Right atrium auricular region (tissue), 2 donors: Measurements from ENCODE around the gene TUBB6. TPM values are rescaled to one million over a fixed set of nuclear protein-coding genes. Genes with fewer than 3 reads are reported as not detected.

Experiments
- DNase-seq: peaks from one replicate; pipeline ENCODE4 v3.0.0-alpha.2; 2019; ENCODE audit warnings: low spot score
- H3K27ac ChIP-seq, 2 donors: fragments of 200-600 bp; sonication (generic); 1 replicate in 1 of 2; 2 replicates in 1 of 2; pipeline ENCODE4 v1.5.1; 2016 to 2019
- H3K27me3 ChIP-seq, 2 donors: fragments of 200-600 bp; sonication (generic); one replicate each; pipeline versions ENCODE4 v1.5.1 to v1.6.0; 2017 to 2019
- H3K36me3 ChIP-seq: fragments of 200-600 bp; sonication (generic); one replicate; pipeline ENCODE4 v1.5.1; 2016
- H3K4me1 ChIP-seq, 2 donors: fragments of 200-600 bp; sonication (generic); one replicate each; pipeline versions ENCODE4 v1.5.1 to v1.6.0; 2017 to 2019
- H3K4me3 ChIP-seq, 2 donors: fragments of 200-600 bp; sonication (generic); 1 replicate in 1 of 2; 2 replicates in 1 of 2; pipeline ENCODE4 v1.5.1; 2017 to 2019; ENCODE audit warnings: mild to moderate bottlenecking in 1 of 2, moderate library complexity in 1 of 2
- H3K9me3 ChIP-seq, 2 donors: fragments of 200-600 bp; sonication (generic); one replicate each; pipeline ENCODE4 v1.5.1; 2019
- CTCF ChIP-seq, 2 donors: fragments of 200-600 bp; sonication (generic); IDR thresholded peaks; one replicate each; pipeline ENCODE4 v1.5.1; 2019; ENCODE audit warnings: antibody characterized with exemption in 2 of 2
- total RNA-seq, 2 donors: library from RNA; depleted of rRNA; stranded (reverse); fragments of >200 nt; gene quantifications; one replicate each; pipeline ENCODE4 v1.1.0, GENCODE V29; 2016

The TUBB6 gene
- total RNA-seq: 100 to 1,000 TPM; 158 to 337 TPM

GRCh38 chr18:12307701-12308385, at the start of gene TUBB6:
Gene TUBB6 (plus strand): TSS chr18:12308241. CDS start chr18:12308293, 52 bp downstream.
- peak within 1 kb of the TSS; percentile 90 to 99 for H3K27ac ChIP-seq
- peak; percentile 73 for DNase-seq
- no peaks in the 10 kb centered on the region for H3K27me3 ChIP-seq
- H3K4me3 ChIP-seq: peak within 1 kb of the TSS; percentile 77 to 81
- H3K9me3 ChIP-seq: peaks cover 0 to 8% of the 10 kb centered on the region in 2 donors
- peaks cover 0 to 37% of the 10 kb centered on the region in 2 donors for H3K4me1 ChIP-seq
- H3K36me3 ChIP-seq: peaks cover 24% of the 10 kb centered on the region
- TF ChIP-seq CTCF (IDR thresholded peaks at IDR 0.05): peak in 1 of 2 donors; percentile 26

GRCh38 chr18:12258719-12259705, 49.0 kb upstream of the TUBB6 start:
- Histone ChIP-seq H3K27me3 (no peaks in the 10 kb centered on the region), H3K27ac (no peak overlapping the region), H3K4me1 (peaks cover 0 to 8% of the 10 kb centered on the region in 2 donors), H3K36me3 (no peaks in the 10 kb centered on the region), H3K4me3 (no peak overlapping the region), H3K9me3 (no peaks in the 10 kb centered on the region)
- no peak for DNase-seq
- TF ChIP-seq CTCF (IDR thresholded peaks at IDR 0.05): no peak

GRCh38 chr18:12262748-12263147, 45.3 kb upstream of the TUBB6 start:
- TF ChIP-seq CTCF (IDR thresholded peaks at IDR 0.05): no peak
- H3K36me3 ChIP-seq: no peaks in the 10 kb centered on the region
- H3K4me1 ChIP-seq: no peaks in the 10 kb centered on the region
- no peaks in the 10 kb centered on the region for H3K27me3 ChIP-seq
- H3K9me3 ChIP-seq: no peaks in the 10 kb centered on the region
- H3K27ac ChIP-seq: no peak overlapping the region
- no peak overlapping the region for H3K4me3 ChIP-seq
- no peak for DNase-seq

GRCh38 chr18:12264864-12265263, 43.2 kb upstream of the TUBB6 start:
- H3K27ac ChIP-seq: no peak overlapping the region
- no peak for TF ChIP-seq CTCF (IDR thresholded peaks at IDR 0.05)

GRCh38 chr18:12271376-12272235, 36.4 kb upstream of the TUBB6 start:
- H3K27ac ChIP-seq: peak overlapping the region; percentile 71 to 80
- no peaks in the 10 kb centered on the region for H3K9me3 ChIP-seq
- no peaks in the 10 kb centered on the region for H3K4me1 ChIP-seq
- H3K4me3 ChIP-seq: peak overlapping the region; percentile 41 to 48
- TF ChIP-seq CTCF (IDR thresholded peaks at IDR 0.05): peak; percentile 80 to 85
- DNase-seq: peak; percentile 69
- no peaks in the 10 kb centered on the region for H3K36me3 ChIP-seq
- no peaks in the 10 kb centered on the region for H3K27me3 ChIP-seq

More at GRCh38 chr18:12264864-12265263, 43.2 kb upstream of the TUBB6 start:
- Histone ChIP-seq H3K27me3 (no peaks in the 10 kb centered on the region), H3K4me3 (no peak overlapping the region), H3K9me3 (no peaks in the 10 kb centered on the region), H3K4me1 (no peaks in the 10 kb centered on the region), H3K36me3 (no peaks in the 10 kb centered on the region)
- DNase-seq: no peak
